GOT3 (cell line): ENCODE results near the gene SUSD3.
"Not testable (repeated sequence)": the region's sequence is repeated elsewhere in the genome, so short reads cannot be mapped to it uniquely, and the experiment has no call there.

Experiments used
- DNase-seq: peaks from one replicate; lab custom pipeline; 2025; ENCODE audit warnings: mixed read lengths; lab: John Stamatoyannopoulos, UW

Gene SUSD3

GRCh38 chr9:93092251-93092991, 33.9 kb downstream of the SUSD3 start:
- no peak for DNase-seq

GRCh38 chr9:93093127-93093876, 34.8 kb downstream of the SUSD3 start:
- DNase-seq, result no peak

- no peak for DNase-seq
Observed at GRCh38 chr9:93093877-93094657, 35.6 kb downstream of the SUSD3 start.

GRCh38 chr9:93094658-93095204, 36.2 kb downstream of the SUSD3 start:
- no peak for DNase-seq

- DNase-seq, result peak; percentile 86
Observed at GRCh38 chr9:93095205-93096130, 37.0 kb downstream of the SUSD3 start.

- no peak for DNase-seq
Observed at GRCh38 chr9:93096131-93096802, 37.8 kb downstream of the SUSD3 start, which contains the start of gene CARD19. TSS of gene CARD19 (plus strand) at chr9:93096217. CDS start at chr9:93096346, 129 bp downstream.

GRCh38 chr9:93096811-93097382, 38.4 kb downstream of the SUSD3 start:
- DNase-seq, result no peak

GRCh38 chr9:93097511-93098201, 39.2 kb downstream of the SUSD3 start:
- no peak for DNase-seq

- peak; percentile 45 for DNase-seq
Observed at GRCh38 chr9:93098236-93098946, 39.9 kb downstream of the SUSD3 start.

- DNase-seq, result no peak
Observed at GRCh38 chr9:93099551-93100275, 41.2 kb downstream of the SUSD3 start.

GRCh38 chr9:93100276-93100636, 41.8 kb downstream of the SUSD3 start:
- no peak for DNase-seq

- not testable (repeated sequence) for DNase-seq
Observed at GRCh38 chr9:93101086-93101485, 42.6 kb downstream of the SUSD3 start.

GRCh38 chr9:93105620-93106019, 47.1 kb downstream of the SUSD3 start:
- DNase-seq, result no peak

GRCh38 chr9:93107151-93107824, 48.8 kb downstream of the SUSD3 start:
- DNase-seq, result no peak

GRCh38 chr9:93107825-93108161, 49.3 kb downstream of the SUSD3 start:
- DNase-seq, result no peak

- DNase-seq, result no peak
Observed at GRCh38 chr9:93108291-93109041, 50.0 kb downstream of the SUSD3 start.

GRCh38 chr9:93110311-93110855, 51.9 kb downstream of the SUSD3 start:
- DNase-seq, result no peak
